HG03432 (cell line): ENCODE results near the gene RABEP1.

Source experiments
- ATAC-seq: cut with Tn5 transposase; IDR thresholded peaks from one replicate; pipeline ENCODE4 v1.9.1; 2021; ENCODE audit warnings: mild to moderate bottlenecking, moderate library complexity; ENCODE audit not compliant: unreplicated experiment

RABEP1 gene

DNA sequence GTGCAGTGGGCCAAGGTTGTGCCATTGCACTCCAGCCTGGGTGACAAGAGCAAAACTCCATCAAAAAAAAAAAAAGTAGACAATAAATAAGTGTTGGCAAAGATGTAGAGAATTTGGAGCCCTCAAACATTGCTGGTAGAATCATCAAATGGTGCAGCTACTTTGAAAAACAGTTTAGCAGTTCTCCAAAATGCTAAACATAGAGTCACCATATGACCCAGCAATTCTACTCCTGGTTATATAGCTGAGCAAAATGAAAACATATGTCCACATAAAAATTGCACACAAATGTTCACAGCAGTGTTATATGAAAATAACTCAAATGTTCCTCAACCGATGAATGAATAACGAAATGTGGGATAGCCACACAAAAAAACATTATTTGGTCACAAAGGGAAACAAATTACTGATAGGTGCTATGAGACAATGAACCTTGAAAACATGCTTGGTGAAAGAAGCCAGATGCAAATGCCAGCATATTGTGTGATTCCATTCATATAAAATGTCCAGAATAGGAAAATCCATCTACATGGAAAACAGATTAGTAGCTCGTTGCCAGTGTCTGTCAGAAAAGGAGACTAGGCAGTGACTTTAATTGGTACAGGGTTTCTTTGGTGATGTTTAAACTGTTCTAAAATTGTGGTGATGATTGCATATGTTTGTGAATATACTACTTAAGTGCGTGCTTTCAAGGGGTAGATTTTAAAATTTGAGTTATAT lies 12.7 kb upstream of the RABEP1 start:
- no peak for ATAC-seq

DNA sequence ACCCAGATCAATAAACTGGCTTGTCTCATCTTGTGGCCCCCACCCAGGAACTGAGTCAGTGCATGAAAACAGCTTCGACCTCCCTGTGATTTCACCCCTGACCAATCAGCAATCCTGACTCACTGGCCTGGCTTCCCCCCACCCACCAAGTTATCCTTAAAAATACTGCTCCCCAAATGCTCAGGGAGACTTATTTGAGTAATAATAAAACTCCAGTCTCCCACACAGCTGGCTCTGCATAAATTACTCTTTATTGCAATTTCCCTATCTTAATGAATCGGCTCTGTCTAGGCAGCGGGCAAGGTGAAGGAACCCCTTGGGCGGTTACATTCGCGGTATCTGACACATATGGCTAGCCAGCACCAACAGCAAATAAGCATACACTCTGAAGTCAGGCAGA lies 9.8 kb upstream of the RABEP1 start:
- no peak for ATAC-seq

DNA sequence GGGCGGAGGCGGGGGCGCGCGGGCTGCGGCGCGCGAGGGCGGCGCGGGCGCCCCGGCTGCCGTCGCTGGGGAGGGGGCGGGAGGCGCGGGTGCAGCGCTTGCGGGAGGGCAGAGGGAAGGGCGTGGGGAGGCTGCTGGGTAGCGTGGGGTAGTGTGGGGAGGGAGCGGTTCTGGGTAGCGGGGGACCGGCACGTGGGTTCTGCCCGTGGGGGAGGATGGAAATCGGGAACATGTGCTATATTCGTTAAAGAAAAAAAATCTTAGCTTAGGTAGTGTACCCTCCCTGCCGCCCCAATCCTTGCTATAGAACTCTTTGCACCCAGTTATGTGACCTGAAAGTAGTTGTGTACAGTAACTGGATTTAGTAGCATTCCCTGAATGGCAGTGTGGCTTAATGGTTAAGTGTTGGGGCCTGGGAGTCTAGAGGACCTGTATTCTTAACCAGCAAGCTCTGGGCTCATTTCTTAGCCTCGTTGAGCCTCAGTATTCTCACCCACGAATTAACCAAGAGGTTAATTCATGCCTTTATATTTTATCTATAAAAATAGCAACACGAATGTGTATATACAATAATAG lies 646 bp downstream of the RABEP1 start:
- ATAC-seq = no peak

DNA sequence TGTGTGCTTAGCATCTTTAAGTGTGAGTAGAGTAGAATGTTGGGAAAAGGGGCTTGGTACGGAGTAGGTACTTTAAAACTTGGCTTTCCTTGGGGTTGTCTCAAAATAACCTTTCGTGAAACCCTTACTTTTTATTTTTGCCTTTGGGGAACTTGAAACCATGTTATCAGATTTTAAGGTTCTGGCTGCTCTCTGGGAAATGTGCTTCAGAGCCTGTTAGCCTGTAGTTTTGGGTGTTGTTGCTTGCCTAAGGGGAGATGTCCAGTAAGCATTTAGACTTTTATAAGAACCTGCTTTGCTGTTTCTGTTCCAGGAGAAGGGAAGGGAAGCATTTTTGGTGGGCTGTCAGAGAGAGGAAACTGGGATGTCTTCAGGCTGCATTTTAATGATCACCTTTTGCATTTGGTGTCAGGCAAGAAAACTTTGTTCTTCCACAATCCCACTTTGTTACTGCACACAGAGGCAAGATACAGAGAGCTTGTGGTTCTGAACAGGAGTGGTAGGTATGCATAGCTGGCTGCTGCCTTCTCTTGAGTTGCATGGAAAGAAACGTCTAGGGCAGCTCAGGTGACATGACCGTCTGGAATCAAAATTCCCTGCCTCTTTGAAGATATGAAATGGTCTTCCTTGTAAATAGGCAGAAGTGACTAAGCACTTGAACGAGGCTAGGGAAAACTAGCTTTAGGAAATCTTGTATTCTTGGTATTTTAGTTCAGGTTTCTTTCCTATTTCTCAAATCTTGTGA lies 1.7 kb downstream of the RABEP1 start:
- ATAC-seq = no peak

DNA sequence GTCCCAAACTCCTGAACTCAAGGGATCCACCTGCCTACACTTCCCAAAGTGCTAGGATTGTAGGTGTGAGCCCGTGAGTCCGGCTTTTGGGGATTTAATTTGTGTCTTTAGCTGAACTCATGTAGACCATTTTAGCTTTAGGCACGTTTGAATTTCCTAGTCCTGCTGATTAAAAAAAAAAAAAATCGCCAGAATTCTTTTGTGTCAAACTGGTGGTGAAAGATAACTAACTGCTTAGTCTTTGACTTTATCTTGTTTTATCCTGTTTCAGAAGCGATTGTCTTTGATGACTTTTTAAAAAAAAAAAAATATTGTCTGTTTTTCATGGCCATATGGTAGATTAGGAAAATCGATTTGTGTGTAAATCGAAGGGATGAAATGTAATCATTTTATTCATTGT lies 2.6 kb downstream of the RABEP1 start:
- no peak for ATAC-seq

DNA sequence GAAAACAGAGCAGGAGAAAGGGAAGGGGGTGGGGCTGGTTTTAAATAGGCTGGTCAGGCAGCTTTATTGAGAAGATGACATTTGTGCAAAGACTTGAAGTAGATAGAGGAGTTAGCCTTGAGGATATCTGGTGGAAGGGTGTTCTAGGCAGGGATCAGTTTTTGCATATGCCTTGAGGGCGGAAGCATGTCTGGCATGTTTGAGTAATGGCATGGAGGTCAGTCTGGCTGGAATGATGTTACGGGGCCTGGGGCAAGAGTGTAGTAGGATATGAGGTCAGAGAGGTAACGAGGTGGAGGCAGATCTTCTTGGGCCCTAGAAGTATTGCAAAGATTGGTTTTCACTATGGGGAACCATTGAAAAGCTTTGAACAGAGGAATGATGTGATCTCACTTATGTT lies 4.8 kb downstream of the RABEP1 start:
- no peak for ATAC-seq

DNA sequence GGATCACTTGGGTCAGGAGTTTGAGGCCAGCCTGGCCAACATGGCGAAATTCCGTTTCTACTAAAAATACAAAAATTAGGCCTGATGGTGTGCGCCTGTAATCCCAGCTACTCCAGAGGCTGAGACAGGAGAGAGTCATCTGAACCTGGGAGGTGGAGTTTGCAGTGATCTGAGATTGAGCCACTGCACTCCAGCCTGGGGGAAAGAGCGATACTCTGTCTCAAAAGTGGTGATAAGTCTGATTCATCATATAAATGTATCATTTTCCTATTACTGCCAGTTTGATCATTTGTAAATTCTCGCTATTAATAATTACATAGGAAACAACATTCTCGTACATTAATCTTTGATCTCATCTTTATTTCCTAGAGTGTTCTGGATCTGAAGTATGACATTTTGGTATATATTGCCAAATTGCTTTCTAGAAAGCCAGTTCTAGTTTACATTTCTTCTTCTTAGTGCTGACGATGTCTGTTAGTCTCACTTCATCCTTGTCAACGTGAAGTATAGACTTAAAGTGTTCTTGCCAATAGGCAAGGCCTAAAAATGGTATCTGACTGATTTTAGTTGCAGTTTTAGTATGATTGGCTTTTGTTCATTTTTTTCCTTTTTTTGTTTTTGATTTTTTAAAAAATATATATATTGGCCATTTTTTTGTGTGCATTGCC lies 9.7 kb downstream of the RABEP1 start:
- ATAC-seq = no peak

DNA sequence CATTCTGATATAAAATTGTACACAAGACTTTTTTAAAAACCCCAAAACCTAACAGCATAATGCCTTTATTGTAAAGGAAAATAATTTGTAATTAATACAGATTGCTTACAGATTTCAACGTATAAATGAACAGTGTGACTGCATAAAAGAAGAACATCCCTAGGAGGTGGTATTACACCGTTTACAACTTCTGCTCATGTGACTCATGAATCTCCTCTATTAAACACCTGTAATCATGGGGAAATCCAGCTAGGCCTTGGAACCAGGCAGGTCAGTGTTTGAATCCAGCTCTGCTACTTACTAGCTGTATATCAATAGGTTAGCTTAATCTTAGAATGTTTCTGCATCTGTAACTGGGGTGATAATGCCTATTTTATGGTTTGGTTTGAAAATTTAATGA lies 15.2 kb downstream of the RABEP1 start:
- ATAC-seq = no peak

DNA sequence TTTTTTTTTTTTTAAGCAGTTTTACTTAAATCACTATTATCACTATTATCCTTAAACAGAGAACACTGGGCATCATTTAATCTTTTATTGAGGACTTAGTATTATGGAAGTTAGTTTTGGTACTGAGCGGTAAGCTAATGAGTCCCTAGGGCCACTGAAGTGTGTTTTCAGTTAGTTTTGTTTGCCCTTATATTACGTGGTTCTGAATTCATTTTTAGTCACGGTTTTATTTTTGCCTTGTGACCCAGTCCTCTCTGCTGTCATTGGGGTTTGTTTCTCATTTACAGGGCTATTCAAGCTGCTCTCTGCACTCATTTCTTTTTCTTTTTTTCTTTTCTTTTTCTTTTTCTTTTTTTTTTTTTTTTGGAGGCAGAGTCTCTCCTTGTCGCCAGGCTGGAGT lies 17.3 kb downstream of the RABEP1 start:
- ATAC-seq = no peak

DNA sequence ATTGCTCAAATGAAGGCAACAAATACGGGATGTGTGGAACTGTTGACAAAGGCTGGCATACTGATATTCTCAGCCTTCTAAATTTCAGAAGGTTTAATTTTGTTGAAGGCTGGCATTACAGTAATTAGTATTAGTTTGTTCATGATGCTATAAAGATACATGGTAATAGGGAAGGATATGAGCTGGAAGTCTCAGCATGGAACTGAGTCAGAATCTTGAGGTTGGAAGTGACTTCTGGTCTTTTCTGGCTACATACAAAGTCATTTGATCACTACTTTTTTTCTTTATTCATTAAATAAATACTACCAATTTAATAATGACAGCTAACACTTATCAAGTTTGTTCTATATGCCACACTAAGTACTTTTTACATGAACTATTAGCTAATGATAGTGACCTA lies 22.6 kb downstream of the RABEP1 start:
- no peak for ATAC-seq

DNA sequence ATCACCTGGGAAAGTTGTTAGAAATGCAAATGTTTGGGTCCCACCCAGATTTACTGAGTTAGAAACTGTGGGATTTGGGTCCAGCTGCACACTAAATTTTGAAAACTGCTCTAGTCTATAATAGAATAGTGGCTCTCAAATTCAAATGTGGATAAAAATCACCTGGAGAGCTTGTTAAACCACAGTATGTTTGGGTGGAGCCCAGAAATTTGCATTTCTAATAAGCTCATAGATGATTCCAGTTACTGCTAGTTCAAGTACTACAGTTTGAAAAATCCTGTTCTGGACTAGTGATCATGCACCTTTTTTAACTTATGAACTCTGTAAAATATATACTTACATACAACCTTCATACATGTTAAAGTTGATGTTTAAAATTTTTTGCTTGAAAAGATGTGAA lies 27.8 kb downstream of the RABEP1 start:
- no peak for ATAC-seq

DNA sequence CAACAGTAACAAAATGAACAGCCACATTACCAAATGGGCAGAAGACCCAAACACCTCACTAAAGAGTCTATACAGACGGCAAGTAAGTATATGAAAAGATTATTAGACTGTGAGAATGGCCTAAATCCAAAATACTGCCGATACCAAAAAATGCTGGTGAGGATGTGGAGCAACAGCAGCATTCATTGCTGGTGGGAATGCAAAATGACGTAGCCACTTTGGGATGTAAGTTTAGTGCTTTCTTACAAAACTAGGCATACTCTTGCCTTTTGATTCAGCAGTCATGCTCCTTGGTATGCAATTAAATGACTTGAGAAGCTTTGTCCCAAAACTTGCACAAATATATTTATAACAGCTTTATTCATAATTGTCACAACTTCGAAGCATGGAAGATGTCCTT lies 43.8 kb downstream of the RABEP1 start:
- ATAC-seq = no peak

DNA sequence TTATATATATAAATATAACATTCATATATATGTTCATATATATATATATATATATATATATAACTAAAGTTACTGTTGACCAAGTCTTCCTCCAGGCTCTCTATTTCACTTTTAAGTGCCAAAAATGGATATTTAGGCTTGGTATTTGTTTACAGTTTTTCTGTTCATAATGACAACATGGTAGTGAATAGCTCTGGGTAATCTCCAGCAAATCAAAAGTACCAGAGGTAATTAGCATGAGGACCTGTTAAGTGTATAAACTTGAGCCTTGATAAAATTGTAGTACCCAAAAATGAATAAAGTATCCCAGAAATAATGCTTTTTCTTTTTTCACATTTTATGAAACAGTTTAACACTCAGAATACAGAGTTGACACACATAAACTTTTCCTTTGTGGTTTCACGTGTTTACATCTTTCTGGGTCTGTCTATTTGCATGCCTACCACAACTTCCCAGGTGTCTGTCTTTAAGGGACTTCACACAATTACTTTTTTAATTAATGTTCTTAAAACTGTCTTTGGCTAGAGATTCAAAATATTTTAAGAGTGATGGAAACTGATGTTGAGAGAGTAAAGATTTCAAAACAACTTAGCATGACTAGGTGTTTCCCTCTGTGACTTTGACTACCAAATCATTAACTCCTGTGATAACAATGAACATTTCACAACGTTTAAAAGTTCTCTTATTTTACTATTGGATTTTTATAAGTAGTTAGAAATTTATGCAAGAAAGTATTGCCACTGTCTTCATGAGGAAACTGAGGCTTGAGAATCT lies 47.9 kb downstream of the RABEP1 start:
- no peak for ATAC-seq

DNA sequence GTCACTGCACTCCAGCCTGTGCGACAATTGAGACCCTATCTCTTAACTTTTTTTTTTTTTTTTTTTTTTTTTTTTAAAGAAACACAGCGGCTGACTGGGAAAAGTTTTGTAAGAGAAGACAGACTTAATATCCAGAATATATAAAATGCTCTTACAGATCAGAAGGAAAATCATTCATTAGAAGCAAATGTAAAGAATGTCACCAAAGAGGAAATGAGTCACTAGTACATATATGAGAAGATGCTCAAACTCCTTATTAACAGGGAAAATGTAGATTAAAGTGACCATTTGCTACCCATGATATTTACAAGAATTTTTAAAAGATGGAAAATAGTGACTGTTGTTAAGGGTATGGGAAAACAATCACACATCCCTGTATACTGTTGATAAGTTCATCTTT lies 48.9 kb downstream of the RABEP1 start:
- no peak for ATAC-seq

DNA sequence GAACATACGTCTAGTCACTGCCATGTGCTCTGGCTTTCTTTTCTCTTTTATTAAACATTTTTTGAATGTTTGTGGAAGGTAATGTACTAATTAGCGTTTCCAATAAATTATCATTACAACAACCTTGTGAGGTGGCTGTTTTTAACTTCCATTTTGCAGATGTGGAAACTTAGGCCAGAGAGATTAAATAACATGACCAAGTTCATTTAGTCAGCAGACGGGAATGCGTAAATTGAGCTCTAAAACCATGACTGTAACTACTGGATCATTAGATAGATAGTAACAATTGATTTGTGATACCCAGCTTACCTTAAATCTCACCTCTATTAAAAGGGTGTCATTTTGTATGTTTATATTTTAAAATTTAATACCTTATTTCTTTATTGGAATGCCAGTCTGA lies 49.4 kb downstream of the RABEP1 start:
- no peak for ATAC-seq

DNA sequence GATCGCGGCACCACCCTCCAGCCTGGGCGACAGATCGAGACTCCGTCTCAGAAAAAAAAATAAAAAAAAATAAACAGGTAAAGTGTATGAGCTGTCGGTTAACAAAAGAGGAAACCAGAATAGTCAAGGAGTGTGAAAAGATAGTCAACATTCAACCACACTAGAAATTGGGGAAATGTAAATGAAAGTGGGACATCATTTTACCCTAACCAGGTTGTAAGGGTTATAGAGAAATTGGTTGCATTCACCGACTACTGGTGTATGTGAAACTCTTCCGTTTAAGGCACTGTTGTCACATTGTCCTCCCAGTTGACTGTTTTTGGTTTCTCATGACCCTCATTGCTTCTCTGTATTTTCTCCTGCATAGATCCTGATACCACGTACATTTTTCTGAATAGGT lies 62.8 kb downstream of the RABEP1 start:
- ATAC-seq = no peak

DNA sequence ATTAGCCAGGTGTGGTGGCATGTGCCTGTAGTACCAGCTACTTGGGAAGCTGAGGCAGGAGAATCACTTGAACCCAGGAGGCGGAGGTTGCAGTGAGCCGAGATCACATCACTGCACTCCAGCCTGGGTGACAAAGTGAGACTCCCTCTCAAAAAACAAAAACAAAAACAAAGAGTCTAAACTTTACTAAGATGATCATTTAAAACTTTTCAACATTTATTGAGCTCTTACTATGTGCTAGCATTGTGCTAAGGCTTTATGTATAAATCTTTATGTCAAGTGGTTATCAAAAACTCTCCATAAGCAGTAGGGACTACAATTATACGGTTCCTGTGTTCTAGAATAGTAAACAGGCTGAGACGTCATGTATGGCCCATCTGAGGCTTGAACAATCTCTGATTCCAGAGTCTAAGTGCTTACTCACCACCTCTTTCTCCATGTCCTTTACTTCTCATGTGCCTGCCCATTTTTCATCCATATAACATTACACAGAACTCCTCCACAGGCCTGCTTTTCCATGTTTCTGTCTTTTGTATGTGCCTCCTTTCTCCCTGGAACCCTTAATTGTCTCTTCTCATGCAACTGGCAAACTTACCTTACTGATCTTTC lies 70.7 kb downstream of the RABEP1 start:
- no peak for ATAC-seq

DNA sequence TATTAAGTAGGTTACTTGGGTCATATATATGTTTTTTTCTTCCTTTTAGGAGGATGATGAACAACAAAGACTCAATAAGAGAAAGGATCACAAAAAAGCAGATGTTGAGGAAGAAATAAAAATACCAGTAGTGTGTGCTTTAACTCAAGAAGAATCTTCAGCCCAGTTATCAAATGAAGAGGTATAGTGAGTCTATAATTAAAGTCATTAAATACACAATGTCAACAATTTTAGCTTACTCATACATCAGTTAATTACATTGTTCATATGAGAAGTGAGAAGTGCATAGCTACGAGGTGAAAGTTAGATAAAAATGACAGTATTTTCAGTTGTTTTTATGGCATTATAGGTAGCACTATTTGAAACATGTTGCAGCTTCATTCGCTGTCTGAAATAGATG lies 72.2 kb downstream of the RABEP1 start:
- no peak for ATAC-seq

DNA sequence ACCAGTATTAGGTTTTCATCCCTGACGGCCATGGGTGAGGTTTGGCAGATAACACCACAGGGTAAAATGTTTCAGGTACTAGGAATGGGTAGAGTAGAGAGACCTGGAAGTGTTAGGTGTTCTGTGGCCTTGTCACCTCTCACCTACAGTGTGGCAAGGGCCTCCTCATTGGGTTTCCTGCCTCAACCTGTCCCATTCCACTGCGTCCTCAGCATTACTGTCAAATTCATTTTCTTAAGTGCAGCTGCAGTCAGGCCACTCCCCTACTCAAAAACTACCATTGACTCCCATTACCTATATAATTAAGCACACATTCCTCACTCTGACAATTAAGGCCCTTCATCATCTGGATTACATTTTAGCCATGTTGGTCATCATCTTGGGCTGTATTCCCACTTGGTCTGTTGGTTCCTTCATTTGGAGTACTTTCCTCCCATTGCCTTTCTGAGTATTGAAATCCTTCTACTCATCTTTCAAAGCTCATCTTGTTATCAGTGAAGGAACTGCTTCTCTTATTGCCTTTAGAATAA lies 72.9 kb downstream of the RABEP1 start:
- ATAC-seq = no peak

DNA sequence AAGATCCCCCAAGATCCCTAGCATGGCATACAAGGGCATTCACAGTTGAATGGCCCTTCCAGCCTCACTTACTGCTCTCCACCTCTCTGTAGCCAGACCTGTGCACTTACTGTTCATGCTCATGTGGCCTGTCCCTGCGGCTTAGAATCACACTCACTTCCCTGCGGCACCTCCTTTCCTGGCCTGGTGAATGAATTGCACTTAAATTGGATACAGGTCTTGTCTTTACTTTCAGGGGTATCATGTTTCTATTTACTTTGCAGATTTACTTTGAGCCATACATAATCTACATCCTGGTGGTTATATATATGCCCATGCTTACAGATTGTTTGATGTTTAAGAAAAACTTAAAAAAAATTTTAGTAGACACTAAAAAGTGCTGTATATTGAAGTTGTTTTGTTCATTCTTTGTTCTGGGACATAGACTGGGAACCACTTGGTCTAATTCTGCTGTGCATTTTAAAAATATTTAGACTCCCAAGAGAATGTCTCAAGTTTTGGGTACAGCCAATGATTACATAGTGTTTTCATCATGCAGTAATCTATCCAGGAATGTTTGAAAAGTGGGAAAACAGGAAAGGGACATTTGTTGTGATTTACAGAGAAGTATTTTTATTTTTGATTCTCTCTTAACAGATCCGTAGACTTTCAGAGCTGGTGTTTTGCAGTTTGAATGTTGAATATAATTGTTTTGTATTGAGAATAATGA lies 73.5 kb downstream of the RABEP1 start:
- no peak for ATAC-seq
